ENCODE results near the gene ACAP3.
"Not testable (repeated sequence)": the region's sequence is repeated elsewhere in the genome, so short reads cannot be mapped to it uniquely, and the experiment has no call there.

ACAP3 gene

DNA sequence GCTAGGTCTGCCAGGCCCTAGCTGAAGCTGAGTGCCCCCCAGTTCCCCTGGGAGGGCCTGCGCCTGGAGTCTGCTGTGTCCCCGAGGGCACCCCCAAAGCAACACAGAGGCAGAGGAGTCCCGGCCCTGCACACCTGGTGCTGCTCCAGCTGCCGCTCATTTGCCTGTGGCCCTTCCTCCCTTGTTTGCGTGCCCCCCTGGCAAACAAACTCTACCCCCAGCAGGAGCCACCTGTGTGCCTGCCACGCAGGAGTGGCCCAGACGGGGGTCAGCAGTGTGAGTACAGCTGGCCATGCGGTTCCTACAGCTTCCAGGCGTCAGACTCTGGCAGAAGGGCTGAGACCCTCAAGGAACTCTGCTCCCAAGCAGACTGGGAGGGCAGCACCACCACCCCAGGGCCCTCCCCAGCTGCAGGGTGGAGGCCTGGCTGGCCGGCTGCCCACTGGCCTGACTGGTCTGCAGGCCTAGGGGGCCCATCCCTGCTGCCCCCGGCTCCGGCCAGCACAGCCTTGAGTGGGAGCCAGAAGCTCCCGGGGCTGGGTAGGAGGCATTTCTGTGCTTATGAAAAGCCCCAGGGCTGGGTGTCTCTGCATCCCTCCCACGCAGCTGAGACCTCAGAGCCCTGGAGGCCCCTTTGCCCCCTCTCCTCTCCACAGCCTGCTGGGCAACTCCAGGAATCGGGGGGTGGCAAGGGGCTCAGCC, 22.8 kb upstream of the ACAP3 start:
- DNase-seq (ENCODE audit: low read depth), result no peak

DNA sequence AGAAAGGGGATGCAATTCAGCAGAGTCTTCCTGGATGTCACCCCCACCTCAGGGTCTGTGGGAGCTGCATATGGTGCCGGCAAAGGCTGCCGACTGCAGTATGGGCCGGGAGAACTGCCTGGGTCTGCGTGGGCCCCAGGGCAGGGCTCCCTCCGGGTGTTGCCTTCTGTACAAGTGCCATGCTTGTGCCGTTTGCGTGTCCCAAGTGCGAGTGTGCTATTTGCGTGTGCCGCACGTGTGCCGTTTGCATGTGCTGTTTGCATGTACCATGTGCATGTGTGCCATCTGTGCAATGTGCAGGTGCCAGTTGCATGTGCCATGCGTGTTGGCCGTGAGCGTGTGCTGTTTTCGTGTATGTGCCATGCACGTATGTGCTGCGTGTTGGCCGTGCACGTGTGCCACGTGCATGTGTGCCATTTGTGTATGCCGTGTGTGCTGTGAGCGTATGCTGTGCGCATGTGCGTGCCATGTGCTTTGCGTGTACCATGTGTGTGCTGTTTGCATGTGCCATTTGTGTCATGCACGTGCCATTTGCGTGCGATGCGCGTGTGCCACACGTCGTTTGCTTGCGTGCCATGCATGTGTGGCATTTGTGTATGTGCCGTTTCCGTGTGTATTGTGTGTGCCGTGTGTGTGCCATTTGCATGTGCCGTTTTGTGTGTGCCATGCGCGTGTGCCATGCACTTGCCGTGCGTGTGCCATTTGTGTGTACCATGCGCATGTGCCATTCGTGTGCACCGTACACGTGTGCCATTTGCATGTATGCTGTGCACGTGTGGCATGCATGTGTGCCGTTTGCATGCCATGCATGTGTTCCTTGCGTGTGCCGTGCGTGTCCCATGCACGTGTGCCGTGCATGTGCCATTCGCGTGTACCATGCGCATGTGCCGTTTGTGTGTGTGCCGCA, 21.8 kb upstream of the ACAP3 start:
- no peak for DNase-seq (ENCODE audit: low read depth)

DNA sequence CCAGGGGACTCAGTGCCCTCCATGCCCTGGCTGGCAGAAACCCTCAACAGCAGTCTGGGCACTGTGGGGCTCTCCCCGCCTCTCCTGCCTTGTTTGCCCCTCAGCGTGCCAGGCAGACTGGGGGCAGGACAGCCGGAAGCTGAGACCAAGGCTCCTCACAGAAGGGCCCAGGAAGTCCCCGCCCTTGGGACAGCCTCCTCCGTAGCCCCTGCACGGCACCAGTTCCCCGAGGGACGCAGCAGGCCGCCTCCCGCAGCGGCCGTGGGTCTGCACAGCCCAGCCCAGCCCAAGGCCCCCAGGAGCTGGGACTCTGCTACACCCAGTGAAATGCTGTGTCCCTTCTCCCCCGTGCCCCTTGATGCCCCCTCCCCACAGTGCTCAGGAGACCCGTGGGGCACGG, 20.5 kb upstream of the ACAP3 start:
- no peak for DNase-seq (ENCODE audit: low read depth)

GRCh38 chr1:1327291-1327690, 19.6 kb upstream of the ACAP3 start:
- no peak for DNase-seq (ENCODE audit: low read depth)

- no peak for DNase-seq (ENCODE audit: low read depth)
Measured at GRCh38 chr1:1326075-1326605, 18.4 kb upstream of the ACAP3 start.

GRCh38 chr1:1325288-1326074, 17.8 kb upstream of the ACAP3 start:
- no peak for DNase-seq (ENCODE audit: low read depth)

DNA sequence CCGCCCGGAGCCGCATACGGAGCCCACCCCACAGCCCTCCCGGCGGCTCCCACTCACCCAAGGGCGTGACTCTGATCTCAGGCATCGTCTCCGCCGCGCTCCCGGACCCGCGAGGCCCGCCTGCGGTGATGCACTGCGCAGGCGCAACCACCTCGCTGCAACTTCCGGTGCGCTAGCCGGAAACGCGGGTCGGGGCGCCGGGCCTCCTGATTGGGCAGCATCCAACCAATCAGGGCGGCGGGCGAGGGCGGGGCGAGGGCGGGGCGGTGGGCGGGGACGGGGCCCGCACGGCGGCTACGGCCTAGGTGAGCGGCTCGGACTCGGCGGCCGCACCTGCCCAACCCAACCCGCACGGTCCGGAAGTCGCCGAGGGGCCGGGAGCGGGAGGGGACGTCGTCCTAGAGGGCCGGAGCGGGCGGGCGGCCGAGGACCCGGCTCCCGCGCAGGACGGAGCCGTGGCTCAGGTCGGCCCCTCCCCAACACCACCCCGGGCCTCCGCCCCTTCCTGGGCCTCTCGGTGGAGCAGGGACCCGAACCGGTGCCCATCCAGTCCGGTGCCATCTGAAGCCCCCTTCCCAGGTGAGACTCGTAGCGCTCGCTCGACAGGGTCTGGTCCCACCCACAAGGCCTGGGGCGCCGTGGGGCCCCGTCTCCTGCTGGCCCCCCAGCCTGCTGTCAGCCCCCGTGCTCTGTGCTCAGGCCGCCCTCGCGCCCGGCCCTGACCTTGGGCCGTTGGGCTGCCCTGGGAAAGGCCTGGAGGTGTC, 17.0 kb upstream of the ACAP3 start, which contains the start of the genes CPTP and INTS11:
Gene CPTP, plus strand, starts transcription at position 279 of the 764 bp plus-strand sequence. CDS start 2,109 bp downstream, outside the sequence.
Gene INTS11, minus strand, starts transcription at position 137 of the 764 bp plus-strand sequence. Its CDS starts 52 bp downstream, at position 85.
- DNase-seq (ENCODE audit: low read depth), result peak; percentile 92

DNA sequence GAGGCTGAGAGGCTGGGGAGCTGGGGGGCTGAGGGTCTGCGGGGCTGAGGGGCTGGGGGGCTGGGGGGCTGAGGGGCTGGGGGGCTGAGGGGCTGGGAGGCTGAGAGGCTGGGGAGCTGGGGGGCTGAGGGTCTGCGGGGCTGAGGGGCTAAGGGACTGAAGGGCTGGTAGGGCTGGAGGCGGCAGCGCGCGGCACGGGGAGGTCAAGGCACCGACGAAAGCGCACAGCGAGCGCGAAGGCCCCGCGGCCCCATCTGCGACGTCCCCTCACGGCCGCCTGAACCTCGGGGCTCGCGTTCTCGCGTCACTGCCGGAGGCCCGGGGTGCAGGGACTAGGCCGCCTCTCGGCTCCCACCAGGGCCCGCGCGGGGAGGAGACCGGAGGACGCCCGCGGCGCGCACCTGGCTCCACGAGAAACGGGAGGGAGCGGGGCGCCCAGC, 16.4 kb upstream of the ACAP3 start:
- no peak for DNase-seq (ENCODE audit: low read depth)

GRCh38 chr1:1322952-1323351, 15.2 kb upstream of the ACAP3 start:
- no peak for DNase-seq (ENCODE audit: low read depth)

DNA sequence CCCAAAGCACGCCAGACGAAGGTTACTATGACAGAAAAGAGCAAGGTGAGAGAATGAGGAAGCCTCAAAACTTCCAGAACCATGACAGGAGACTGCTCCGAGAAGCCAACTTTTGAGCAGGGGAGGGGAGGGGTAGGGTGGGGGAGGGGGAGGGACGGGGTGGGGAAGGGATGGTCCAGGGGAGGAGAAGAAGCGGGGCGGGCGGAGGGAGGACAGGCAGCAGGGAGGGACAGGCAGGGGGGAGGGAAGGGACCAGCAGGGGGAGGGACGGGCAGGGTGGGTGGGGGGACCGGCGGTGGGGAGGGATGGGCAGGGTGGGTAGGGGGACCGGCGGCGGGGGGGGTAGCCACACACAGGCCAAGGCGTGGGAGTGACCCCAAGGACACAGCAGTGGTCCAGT, 14.7 kb upstream of the ACAP3 start:
- no peak for DNase-seq (ENCODE audit: low read depth)

- DNase-seq (ENCODE audit: low read depth), result no peak
Measured at GRCh38 chr1:1321477-1321876, 13.7 kb upstream of the ACAP3 start.

GRCh38 chr1:1320666-1321448, 13.1 kb upstream of the ACAP3 start:
- DNase-seq (ENCODE audit: low read depth), result no peak

- DNase-seq (ENCODE audit: low read depth), result no peak
Measured at GRCh38 chr1:1319646-1319941, 11.9 kb upstream of the ACAP3 start.

GRCh38 chr1:1318777-1319645, 11.3 kb upstream of the ACAP3 start:
- no peak for DNase-seq (ENCODE audit: low read depth)

GRCh38 chr1:1318131-1318652, 10.5 kb upstream of the ACAP3 start:
- peak; percentile 88 for DNase-seq (ENCODE audit: low read depth)

- DNase-seq (ENCODE audit: low read depth), result no peak
Measured at GRCh38 chr1:1317420-1317819, 9.7 kb upstream of the ACAP3 start.

DNA sequence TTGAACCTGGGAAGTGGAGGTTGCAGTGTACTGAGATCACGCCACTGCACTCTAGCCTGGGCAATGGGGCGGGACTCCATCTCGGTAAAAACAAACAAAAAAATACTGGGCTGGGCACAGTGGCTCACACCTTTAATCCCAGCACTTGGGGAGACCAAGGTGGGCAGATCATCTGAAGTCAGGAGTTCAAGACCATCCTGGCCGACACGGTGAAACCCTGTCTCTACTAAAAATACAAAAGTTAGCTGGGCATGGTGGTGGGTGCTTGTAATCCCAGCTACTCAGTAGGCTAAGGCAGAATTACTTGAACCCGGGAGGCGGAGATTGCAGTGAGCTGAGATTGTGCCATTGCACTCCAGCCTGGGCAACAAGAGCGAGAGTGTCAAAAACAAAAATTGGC, 8.5 kb upstream of the ACAP3 start:
- DNase-seq (ENCODE audit: low read depth), result not testable (repeated sequence)

DNA sequence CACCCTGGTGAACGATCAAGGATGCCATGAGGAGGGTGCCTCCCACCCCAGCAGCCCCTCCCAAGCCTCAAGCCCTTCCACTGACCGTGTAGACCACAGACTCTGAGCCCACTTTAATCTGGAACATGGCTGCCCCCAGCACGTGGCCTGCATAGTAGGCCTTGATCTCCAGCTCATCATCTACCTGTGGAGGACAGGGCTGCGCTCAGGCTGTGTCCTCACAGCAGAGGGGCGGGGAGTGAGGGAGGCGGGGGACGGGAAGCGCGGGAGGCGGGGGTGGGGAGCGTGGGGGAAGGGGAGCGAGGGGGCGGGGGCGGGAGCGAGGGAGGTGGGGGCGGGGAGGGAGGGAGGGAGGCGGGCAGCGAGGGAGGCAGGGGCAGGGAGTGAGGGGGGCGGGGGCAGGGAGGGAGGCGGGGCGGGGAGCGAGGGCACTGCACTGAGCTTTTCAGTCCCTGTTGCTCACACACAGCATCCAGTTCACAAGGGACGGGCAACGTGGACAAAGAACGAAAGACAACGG, 7.8 kb upstream of the ACAP3 start:
- DNase-seq (ENCODE audit: low read depth), result no peak

DNA sequence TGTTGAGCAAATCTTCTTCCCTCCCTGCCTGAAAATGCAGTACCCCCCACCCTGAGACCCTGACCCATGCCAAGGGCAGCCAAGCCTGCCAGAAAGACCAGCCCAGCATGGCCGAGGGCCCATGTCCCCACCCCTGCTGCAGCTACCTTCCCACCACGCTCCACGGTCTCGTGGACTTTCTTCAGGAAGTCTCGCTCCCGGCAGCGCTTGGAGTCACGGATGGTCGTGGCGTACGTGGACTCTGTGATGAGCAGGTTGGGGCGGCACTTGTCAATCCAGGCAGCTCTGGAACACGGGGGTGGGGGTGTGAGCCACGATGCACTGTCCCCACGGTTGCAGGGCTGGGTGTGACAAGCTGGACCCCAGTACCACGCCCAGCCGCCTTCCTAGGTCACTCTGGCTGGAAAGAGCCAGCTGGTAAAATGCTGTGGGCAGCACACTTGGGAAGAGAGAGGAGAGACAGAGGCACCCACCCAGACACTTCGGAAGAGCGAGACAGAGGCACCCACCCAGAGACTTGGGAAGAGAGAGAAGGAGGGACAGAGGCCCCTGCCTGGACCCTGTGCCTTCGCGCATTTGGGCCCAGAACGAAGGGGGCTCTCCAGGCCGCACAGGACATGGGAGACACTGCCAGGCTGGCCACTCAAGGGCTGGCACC, 7.1 kb upstream of the ACAP3 start:
- no peak for DNase-seq (ENCODE audit: low read depth)

Data from ELR (cell line).